DOHH2 (cell line): ENCODE results near the gene PMEL.

Experiments used
- EZH2phosphoT487 ChIP-seq: fragments of 200-600 bp; sonication (generic); IDR thresholded peaks from 2 replicates; pipeline ENCODE4 v1.6.1; 2017; ENCODE audit warnings: borderline replicate concordance, mild to moderate bottlenecking, antibody characterized with exemption, low read length, moderate library complexity, mixed read lengths
- TF ChIP-seq, protein P1 (sequence below): fragments of 200-600 bp; sonication (generic); IDR thresholded peaks from one replicate; pipeline ENCODE4 v1.5.1; 2014; ENCODE audit warnings: antibody characterized with exemption, mild to moderate bottlenecking, low read depth, low read length; ENCODE audit not compliant: poor library complexity, severe bottlenecking

- no peak for TF ChIP-seq EZH2phosphoT487
- TF ChIP-seq, protein P1, sequence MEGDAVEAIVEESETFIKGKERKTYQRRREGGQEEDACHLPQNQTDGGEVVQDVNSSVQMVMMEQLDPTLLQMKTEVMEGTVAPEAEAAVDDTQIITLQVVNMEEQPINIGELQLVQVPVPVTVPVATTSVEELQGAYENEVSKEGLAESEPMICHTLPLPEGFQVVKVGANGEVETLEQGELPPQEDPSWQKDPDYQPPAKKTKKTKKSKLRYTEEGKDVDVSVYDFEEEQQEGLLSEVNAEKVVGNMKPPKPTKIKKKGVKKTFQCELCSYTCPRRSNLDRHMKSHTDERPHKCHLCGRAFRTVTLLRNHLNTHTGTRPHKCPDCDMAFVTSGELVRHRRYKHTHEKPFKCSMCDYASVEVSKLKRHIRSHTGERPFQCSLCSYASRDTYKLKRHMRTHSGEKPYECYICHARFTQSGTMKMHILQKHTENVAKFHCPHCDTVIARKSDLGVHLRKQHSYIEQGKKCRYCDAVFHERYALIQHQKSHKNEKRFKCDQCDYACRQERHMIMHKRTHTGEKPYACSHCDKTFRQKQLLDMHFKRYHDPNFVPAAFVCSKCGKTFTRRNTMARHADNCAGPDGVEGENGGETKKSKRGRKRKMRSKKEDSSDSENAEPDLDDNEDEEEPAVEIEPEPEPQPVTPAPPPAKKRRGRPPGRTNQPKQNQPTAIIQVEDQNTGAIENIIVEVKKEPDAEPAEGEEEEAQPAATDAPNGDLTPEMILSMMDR, result no peak
These were observed 43.7 kb downstream of the PMEL start for GRCh38 chr12:55922126-55922525.
